HUDEP-2 (cell line): ENCODE results near the gene GLI2.

Source experiments
- DNase-seq, 76 experiments: peaks; one replicate each; lab custom pipeline; 2025; ENCODE audit not compliant: unreplicated experiment in 76 of 76; lab: John Stamatoyannopoulos, UW

The GLI2 gene

GRCh38 chr2:120768112-120769048 lies 32.7 kb downstream of the GLI2 start:
- no peak for DNase-seq

- no peak for DNase-seq
Observed at GRCh38 chr2:120769076-120769786, 33.6 kb downstream of the GLI2 start.

GRCh38 chr2:120769787-120770120 lies 34.1 kb downstream of the GLI2 start:
- DNase-seq, result no peak

- no peak for DNase-seq
Observed at GRCh38 chr2:120770176-120770575, 34.5 kb downstream of the GLI2 start.

GRCh38 chr2:120770641-120771040 lies 35.0 kb downstream of the GLI2 start:
- no peak for DNase-seq

GRCh38 chr2:120771111-120771780 lies 35.6 kb downstream of the GLI2 start:
- DNase-seq, result no peak

- DNase-seq, result no peak
Observed at GRCh38 chr2:120771781-120772208, 36.1 kb downstream of the GLI2 start.

GRCh38 chr2:120772261-120772660 lies 36.6 kb downstream of the GLI2 start:
- DNase-seq, result no peak

- DNase-seq, result no peak
Observed at GRCh38 chr2:120773186-120773800, 37.6 kb downstream of the GLI2 start.

GRCh38 chr2:120774557-120775160 lies 39.0 kb downstream of the GLI2 start:
- DNase-seq, result peak in 1 of 76 experiments; percentile 3

- DNase-seq, result no peak
Observed at GRCh38 chr2:120775194-120775593, 39.5 kb downstream of the GLI2 start.

GRCh38 chr2:120775801-120776589 lies 40.3 kb downstream of the GLI2 start:
- DNase-seq, result no peak

- DNase-seq, result no peak
Observed at GRCh38 chr2:120776649-120777048, 41.0 kb downstream of the GLI2 start.

GRCh38 chr2:120777170-120777751 lies 41.6 kb downstream of the GLI2 start:
- no peak for DNase-seq

GRCh38 chr2:120777787-120778186 lies 42.1 kb downstream of the GLI2 start:
- no peak for DNase-seq

GRCh38 chr2:120778244-120778643 lies 42.6 kb downstream of the GLI2 start:
- DNase-seq, result no peak

GRCh38 chr2:120779781-120780283 lies 44.2 kb downstream of the GLI2 start:
- peak in 23 of 76 experiments; percentile 2 to 36 (median 10) for DNase-seq

GRCh38 chr2:120780402-120780801 lies 44.7 kb downstream of the GLI2 start:
- no peak for DNase-seq

- peak in 7 of 76 experiments; percentile 3 to 20 (median 7) for DNase-seq
Observed at GRCh38 chr2:120783371-120783791, 47.7 kb downstream of the GLI2 start.
